PFSK-1 (cell line): ENCODE measurements around the gene HOXA6.

Experiments
- FOXP2 ChIP-seq: optimal IDR thresholded peaks from 2 replicates; pipeline ENCODE3; 2011; ENCODE audit warnings: borderline replicate concordance, control low read depth, inconsistent platforms; ENCODE audit not compliant: insufficient read depth; ENCODE audit errors: extremely low read length, extremely low read depth
- POLR2AphosphoS5 ChIP-seq: IDR thresholded peaks from 2 replicates; pipeline ENCODE4 v1.6.1; 2012; ENCODE audit warnings: low read depth, mild to moderate bottlenecking, control low read depth, low read length, moderate library complexity
- SIN3A ChIP-seq: IDR thresholded peaks from 2 replicates; pipeline ENCODE4 v1.6.1; 2012; ENCODE audit warnings: mild to moderate bottlenecking, low read length, moderate library complexity, borderline replicate concordance; ENCODE audit not compliant: insufficient read depth
- TAF1 ChIP-seq: IDR thresholded peaks from 2 replicates; pipeline ENCODE4 v1.6.1; 2012; ENCODE audit warnings: low read length, control low read depth, borderline replicate concordance; ENCODE audit not compliant: insufficient read depth
- TF ChIP-seq, protein P1 (sequence below), 2 experiments: IDR thresholded peaks; 2 replicates each; pipeline versions ENCODE4 v1.6.1 to v1.8.0; 2011 to 2012; ENCODE audit warnings: low read depth in 2 of 2, low read length in 2 of 2, control low read depth in 1 of 2, inconsistent platforms in 1 of 2, mild to moderate bottlenecking in 1 of 2, moderate library complexity in 1 of 2; ENCODE audit not compliant: insufficient read depth in 1 of 2

HOXA6 gene

DNA sequence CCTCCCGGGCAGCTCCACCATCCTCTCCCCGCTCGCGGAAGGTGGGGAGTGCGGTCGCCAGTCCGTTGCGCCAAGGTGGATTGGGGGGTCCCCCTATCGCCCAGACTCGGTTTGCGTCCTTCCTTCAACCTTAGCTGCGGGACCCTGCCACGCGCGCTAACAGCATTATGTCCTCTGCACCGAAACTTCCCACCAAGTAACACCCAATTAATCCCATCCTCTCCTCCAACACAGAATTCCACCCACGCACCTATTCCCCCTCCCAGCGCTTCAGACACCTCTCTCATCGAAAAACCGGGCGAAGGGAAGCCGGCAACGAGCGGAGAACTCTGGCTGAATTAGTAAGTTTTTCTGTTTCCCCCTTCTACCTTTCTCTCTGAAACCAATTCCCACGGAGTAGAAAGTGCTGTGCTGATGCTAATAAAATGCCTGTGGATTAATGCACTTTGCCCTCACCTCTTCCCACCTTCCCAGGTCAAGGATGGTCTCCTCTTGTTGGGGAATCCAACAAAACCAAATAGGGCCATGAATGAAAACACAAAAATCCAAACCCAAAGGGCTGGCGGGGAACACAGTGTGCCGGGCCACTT is 3.9 kb upstream of the HOXA6 start:
- TF ChIP-seq, protein P1, sequence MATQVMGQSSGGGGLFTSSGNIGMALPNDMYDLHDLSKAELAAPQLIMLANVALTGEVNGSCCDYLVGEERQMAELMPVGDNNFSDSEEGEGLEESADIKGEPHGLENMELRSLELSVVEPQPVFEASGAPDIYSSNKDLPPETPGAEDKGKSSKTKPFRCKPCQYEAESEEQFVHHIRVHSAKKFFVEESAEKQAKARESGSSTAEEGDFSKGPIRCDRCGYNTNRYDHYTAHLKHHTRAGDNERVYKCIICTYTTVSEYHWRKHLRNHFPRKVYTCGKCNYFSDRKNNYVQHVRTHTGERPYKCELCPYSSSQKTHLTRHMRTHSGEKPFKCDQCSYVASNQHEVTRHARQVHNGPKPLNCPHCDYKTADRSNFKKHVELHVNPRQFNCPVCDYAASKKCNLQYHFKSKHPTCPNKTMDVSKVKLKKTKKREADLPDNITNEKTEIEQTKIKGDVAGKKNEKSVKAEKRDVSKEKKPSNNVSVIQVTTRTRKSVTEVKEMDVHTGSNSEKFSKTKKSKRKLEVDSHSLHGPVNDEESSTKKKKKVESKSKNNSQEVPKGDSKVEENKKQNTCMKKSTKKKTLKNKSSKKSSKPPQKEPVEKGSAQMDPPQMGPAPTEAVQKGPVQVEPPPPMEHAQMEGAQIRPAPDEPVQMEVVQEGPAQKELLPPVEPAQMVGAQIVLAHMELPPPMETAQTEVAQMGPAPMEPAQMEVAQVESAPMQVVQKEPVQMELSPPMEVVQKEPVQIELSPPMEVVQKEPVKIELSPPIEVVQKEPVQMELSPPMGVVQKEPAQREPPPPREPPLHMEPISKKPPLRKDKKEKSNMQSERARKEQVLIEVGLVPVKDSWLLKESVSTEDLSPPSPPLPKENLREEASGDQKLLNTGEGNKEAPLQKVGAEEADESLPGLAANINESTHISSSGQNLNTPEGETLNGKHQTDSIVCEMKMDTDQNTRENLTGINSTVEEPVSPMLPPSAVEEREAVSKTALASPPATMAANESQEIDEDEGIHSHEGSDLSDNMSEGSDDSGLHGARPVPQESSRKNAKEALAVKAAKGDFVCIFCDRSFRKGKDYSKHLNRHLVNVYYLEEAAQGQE (IDR thresholded peaks at IDR 0.05; ENCODE audit: insufficient read depth in 1 of 2, low read depth in 2 of 2, low read length in 2 of 2) = no peak
- TF ChIP-seq SIN3A (no peak), POLR2AphosphoS5 (no peak), FOXP2 (no peak), TAF1 (no peak)

DNA sequence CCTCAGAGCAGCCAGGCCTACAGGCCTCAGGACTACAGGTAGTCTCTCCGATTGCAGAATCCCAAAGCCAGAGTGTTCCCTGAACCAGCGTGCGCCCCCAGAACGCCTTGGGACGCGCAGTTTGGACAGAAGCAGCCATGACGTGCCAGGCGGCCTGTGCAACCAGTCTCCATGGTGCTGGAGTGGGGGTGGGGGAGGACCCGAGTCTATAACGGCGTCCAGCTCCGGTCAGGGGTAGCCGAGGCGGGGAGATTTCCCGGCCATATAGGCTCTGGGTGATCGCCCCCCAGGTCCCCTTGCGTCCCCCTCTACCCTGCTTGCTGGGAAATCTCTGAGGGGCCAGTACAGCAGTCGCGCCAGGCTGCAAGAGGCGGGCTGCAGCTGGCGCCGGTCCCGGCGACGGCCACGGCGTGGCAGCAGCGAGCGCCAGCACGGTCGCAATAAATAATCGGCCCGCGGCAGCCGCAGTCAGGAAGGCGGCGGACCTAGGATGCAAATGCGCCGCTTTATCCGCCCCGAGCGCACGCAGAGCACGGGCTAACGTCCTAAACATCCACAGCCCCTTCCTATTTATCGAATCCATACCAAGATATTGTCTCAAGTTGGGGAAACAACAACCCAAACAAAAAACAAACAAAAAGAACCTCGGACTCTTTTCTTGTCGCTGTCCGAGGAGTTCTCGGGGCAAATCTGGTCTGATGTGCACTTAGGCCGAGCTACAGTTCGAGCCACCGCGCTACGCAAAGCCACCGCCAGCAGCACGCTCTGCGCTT is 3.2 kb upstream of the HOXA6 start:
- TF ChIP-seq FOXP2 = peak; percentile 60
- TF ChIP-seq, protein P1 (IDR thresholded peaks at IDR 0.05; ENCODE audit: insufficient read depth in 1 of 2, low read depth in 2 of 2, low read length in 2 of 2) = 0 out of 4 replicates have a peak, but pooled peaks of 1 of the 2 experiments have one; percentile 28
- TF ChIP-seq SIN3A = no peak
- no peak for TF ChIP-seq TAF1

DNA sequence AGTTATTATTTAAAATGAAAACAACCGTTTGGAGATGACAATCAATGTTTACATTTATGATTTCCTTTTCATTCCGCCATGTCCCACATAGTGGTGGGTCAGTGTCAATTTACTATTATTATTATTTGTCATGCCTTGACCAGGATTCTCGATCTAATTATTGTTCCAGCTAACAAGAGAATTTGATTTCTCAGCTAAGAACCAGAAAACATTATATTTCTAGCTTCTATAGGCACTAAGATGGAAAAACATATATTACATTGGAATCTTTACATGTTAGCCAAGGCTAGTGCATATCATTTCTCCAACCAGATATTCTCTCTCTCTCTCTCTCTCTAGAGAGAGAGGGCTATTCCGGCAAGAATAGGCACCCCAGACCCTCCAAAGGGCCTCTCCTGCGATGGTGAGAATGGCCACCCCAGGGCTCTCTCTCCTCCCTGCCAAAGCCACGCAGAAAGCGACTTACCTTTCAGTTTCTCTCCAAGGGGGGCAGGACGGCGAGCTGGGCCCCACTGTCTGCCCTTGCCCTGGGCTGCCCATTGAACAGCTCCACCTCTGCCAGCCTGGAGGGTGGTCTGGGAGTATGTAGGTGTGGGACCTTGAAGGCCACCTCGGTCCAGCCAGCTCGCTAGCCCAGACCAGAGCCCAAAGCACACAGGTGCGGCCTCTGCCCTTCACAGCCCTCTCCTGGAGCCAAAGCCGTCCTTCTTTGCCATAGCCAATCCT is 2.4 kb upstream of the HOXA6 start:
- TF ChIP-seq, protein P1 (IDR thresholded peaks at IDR 0.05; ENCODE audit: insufficient read depth in 1 of 2, low read depth in 2 of 2, low read length in 2 of 2) = no peak
- TF ChIP-seq TAF1 (no peak), SIN3A (no peak), POLR2AphosphoS5 (no peak), FOXP2 (no peak)

DNA sequence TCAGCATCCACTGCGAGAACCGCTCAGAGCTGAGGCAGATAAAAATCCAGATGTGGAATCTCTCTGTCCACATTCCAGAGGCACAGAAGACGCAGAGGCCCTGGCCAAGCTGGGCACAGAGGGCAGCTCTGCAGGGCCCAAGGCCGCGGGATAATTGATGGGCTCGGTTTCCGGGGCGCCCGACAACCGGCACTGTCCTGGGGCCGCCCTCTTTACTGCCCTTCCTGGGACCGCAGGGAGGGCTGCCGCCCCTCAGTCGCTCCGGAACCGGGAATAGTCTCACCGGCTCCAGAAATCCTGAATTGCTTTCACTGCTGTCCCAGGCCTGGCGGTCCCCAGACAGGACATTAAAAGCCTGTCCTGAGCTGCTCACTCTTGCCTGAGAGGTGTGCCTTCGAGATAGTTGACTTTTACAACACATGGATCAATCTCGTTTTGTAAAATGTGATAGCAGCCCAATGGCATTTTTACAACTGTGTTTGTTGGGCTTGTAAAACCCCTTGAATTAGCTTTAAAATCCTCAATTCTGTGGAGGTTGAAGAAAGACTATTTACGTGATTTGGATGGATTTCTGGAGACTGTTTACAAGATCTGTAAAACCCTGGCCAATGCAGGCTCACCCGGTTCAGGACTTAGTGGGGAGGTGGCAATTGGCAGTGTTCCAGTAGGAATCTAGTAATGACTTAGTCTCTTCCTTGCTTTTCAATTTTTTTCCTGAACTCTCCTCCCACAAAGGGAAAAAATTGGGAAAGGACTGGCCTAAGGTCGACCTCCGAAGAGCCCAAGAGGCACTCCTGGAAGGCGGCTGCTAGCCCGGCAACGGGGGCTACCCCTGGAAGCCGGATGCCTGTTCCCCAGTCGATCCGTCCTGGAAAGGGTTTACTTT is 1.4 kb upstream of the HOXA6 start:
- TF ChIP-seq SIN3A (no peak), FOXP2 (no peak), POLR2AphosphoS5 (no peak), TAF1 (no peak)
- TF ChIP-seq, protein P1 (IDR thresholded peaks at IDR 0.05; ENCODE audit: insufficient read depth in 1 of 2, low read depth in 2 of 2, low read length in 2 of 2) = no peak
